ENCODE measurements around the gene GSG1L. TPM values are rescaled to one million over a fixed set of nuclear protein-coding genes. Genes with fewer than 3 reads are reported as not detected.
A peak's percentile ranks its signal among the peaks of the same experiment; 100 is the strongest.

GSG1L gene
- total and polyA plus RNA-seq, 4 experiments from 2014 or later: 0.27 TPM; not detected in 3

GRCh38 chr16:28035866-28036393 is 27.6 kb downstream of the GSG1L start:
- POLR2A ChIA-PET (ENCODE audit: partially characterized antibody): no interaction called here

GRCh38 chr16:28033870-28034269 is 29.6 kb downstream of the GSG1L start:
- Mint-ChIP-seq H3K36me3 (no peaks in the 10 kb centered on the region), H3K4me3 (no peak overlapping the region), H3K9me3 (peaks cover 0 to 4% (median 0%) of the 10 kb centered on the region in 8 donors), H3K27ac (no peak overlapping the region), H3K4me1 (no peaks in the 10 kb centered on the region), H3K27me3 (peaks cover 9 to 13% of the 10 kb centered on the region in 2 donors)
- no peak for DNase-seq
- no peaks in the 10 kb centered on the region for H3K36me3 ChIP-seq (ENCODE audit: insufficient read depth, low read length)
- no peak overlapping the region for H3K27ac ChIP-seq (ENCODE audit: low read depth, low read length)
- peaks cover 3% of the 10 kb centered on the region for H3K27me3 ChIP-seq (ENCODE audit: insufficient read depth, low read length)
- intact Hi-C loops (cut with micrococcal nuclease): no loop called here
- CTCF ChIA-PET (ENCODE audit: partially characterized antibody): no interaction called here
- POLR2A ChIA-PET (ENCODE audit: partially characterized antibody): no interaction called here
- no peaks in the 10 kb centered on the region for H3K4me1 ChIP-seq (ENCODE audit: insufficient read depth, low read length)
- no peak overlapping the region for H3K4me3 ChIP-seq (ENCODE audit: low read length in 2 of 2)
- H3K9me3 ChIP-seq (ENCODE audit: control insufficient read depth in 1 of 2, low read length in 2 of 2): no peaks in the 10 kb centered on the region

More at GRCh38 chr16:28035866-28036393, 27.6 kb downstream of the GSG1L start:
- peaks cover 3% of the 10 kb centered on the region for H3K27me3 ChIP-seq (ENCODE audit: insufficient read depth, low read length)
- Mint-ChIP-seq H3K36me3 (no peaks in the 10 kb centered on the region), H3K27ac (no peak overlapping the region), H3K4me3 (no peak overlapping the region), H3K9me3 (peaks cover 0 to 4% (median 0%) of the 10 kb centered on the region in 8 donors), H3K27me3 (peaks cover 9 to 13% of the 10 kb centered on the region in 2 donors), H3K4me1 (no peaks in the 10 kb centered on the region)
- no peaks in the 10 kb centered on the region for H3K9me3 ChIP-seq (ENCODE audit: control insufficient read depth in 1 of 2, low read length in 2 of 2)
- no peak overlapping the region for H3K27ac ChIP-seq (ENCODE audit: low read depth, low read length)
- no peak for DNase-seq
- H3K4me1 ChIP-seq (ENCODE audit: insufficient read depth, low read length): no peaks in the 10 kb centered on the region
- CTCF ChIA-PET (ENCODE audit: partially characterized antibody): interaction anchor here (1.5 kb wide), 1 partner anchor 64 kb away, joined by 3 read pairs; no protein-coding TSS in a partner anchor
- intact Hi-C loops (cut with micrococcal nuclease): no loop called here
- H3K4me3 ChIP-seq (ENCODE audit: low read length in 2 of 2): no peak overlapping the region
- H3K36me3 ChIP-seq (ENCODE audit: insufficient read depth, low read length): no peaks in the 10 kb centered on the region

- no peaks in the 10 kb centered on the region for H3K36me3 ChIP-seq (ENCODE audit: insufficient read depth, low read length)
- no peaks in the 10 kb centered on the region for H3K4me1 ChIP-seq (ENCODE audit: insufficient read depth, low read length)
- ChIA-PET CTCF (ENCODE audit: partially characterized antibody) (no interaction called here), POLR2A (ENCODE audit: partially characterized antibody) (no interaction called here)
- no peak overlapping the region for H3K27ac Mint-ChIP-seq
- H3K36me3 Mint-ChIP-seq: no peaks in the 10 kb centered on the region
- no peak overlapping the region for H3K4me3 Mint-ChIP-seq
- no peaks in the 10 kb centered on the region for H3K4me1 Mint-ChIP-seq
- H3K9me3 Mint-ChIP-seq: peaks cover 0 to 4% (median 0%) of the 10 kb centered on the region in 8 donors
- H3K27ac ChIP-seq (ENCODE audit: low read depth, low read length): no peak overlapping the region
- DNase-seq: no peak
- H3K9me3 ChIP-seq (ENCODE audit: control insufficient read depth in 1 of 2, low read length in 2 of 2): no peaks in the 10 kb centered on the region
- H3K27me3 Mint-ChIP-seq: peaks cover 2% of the 10 kb centered on the region in 2 donors
- H3K27me3 ChIP-seq (ENCODE audit: insufficient read depth, low read length): no peaks in the 10 kb centered on the region
- H3K4me3 ChIP-seq (ENCODE audit: low read length in 2 of 2): no peak overlapping the region
- intact Hi-C loops (cut with micrococcal nuclease): no loop called here
Measured at GRCh38 chr16:28029387-28030002, 34.0 kb downstream of the GSG1L start.

- intact Hi-C loops (cut with micrococcal nuclease): no loop called here
- Histone ChIP-seq H3K27ac (ENCODE audit: low read depth, low read length) (no peak overlapping the region), H3K27me3 (ENCODE audit: insufficient read depth, low read length) (no peaks in the 10 kb centered on the region), H3K9me3 (ENCODE audit: control insufficient read depth in 1 of 2, low read length in 2 of 2) (no peaks in the 10 kb centered on the region), H3K4me1 (ENCODE audit: insufficient read depth, low read length) (no peaks in the 10 kb centered on the region), H3K4me3 (ENCODE audit: low read length in 2 of 2) (no peak overlapping the region), H3K36me3 (ENCODE audit: insufficient read depth, low read length) (no peaks in the 10 kb centered on the region)
- Mint-ChIP-seq H3K27me3 (peaks cover 0 to 2% of the 10 kb centered on the region in 2 donors), H3K27ac (no peak overlapping the region), H3K9me3 (peaks cover 0 to 1% (median under 1%) of the 10 kb centered on the region in 8 donors), H3K4me3 (no peak overlapping the region), H3K36me3 (no peaks in the 10 kb centered on the region), H3K4me1 (no peaks in the 10 kb centered on the region)
- ChIA-PET CTCF (ENCODE audit: partially characterized antibody) (no interaction called here), POLR2A (ENCODE audit: partially characterized antibody) (no interaction called here)
- DNase-seq: no peak
Measured at GRCh38 chr16:28027055-28027454, 36.5 kb downstream of the GSG1L start.

GRCh38 chr16:28025631-28026030 is 37.9 kb downstream of the GSG1L start:
- H3K27me3 ChIP-seq (ENCODE audit: insufficient read depth, low read length): no peaks in the 10 kb centered on the region
- no peak overlapping the region for H3K4me3 Mint-ChIP-seq
- peaks cover 0 to 3% of the 10 kb centered on the region in 2 donors for H3K27me3 Mint-ChIP-seq
- no peaks in the 10 kb centered on the region for H3K36me3 ChIP-seq (ENCODE audit: insufficient read depth, low read length)
- intact Hi-C loops (cut with micrococcal nuclease): no loop called here
- CTCF ChIA-PET (ENCODE audit: partially characterized antibody): no interaction called here
- H3K4me3 ChIP-seq (ENCODE audit: low read length in 2 of 2): no peak overlapping the region
- no peak for DNase-seq
- no peaks in the 10 kb centered on the region for H3K4me1 Mint-ChIP-seq
- peaks cover 0 to 14% (median 11%) of the 10 kb centered on the region in 8 donors for H3K9me3 Mint-ChIP-seq
- POLR2A ChIA-PET (ENCODE audit: partially characterized antibody): no interaction called here
- no peak overlapping the region for H3K27ac Mint-ChIP-seq
- no peaks in the 10 kb centered on the region for H3K36me3 Mint-ChIP-seq
- H3K4me1 ChIP-seq (ENCODE audit: insufficient read depth, low read length): no peaks in the 10 kb centered on the region
- no peak overlapping the region for H3K27ac ChIP-seq (ENCODE audit: low read depth, low read length)
- peaks cover 0 to under 1% of the 10 kb centered on the region in 2 donors for H3K9me3 ChIP-seq (ENCODE audit: control insufficient read depth in 1 of 2, low read length in 2 of 2)

GRCh38 chr16:28019218-28019617 is 44.3 kb downstream of the GSG1L start:
- intact Hi-C loops (cut with micrococcal nuclease): no loop called here
- POLR2A ChIA-PET (ENCODE audit: partially characterized antibody): no interaction called here

GRCh38 chr16:28014851-28015250 is 48.7 kb downstream of the GSG1L start:
- no peak overlapping the region for H3K4me3 Mint-ChIP-seq
- no peak overlapping the region for H3K27ac Mint-ChIP-seq
- no peaks in the 10 kb centered on the region for H3K4me1 ChIP-seq (ENCODE audit: insufficient read depth, low read length)
- H3K4me3 ChIP-seq (ENCODE audit: low read length in 2 of 2): no peak overlapping the region
- peaks cover 20 to 28% of the 10 kb centered on the region in 2 donors for H3K27me3 Mint-ChIP-seq
- CTCF ChIA-PET (ENCODE audit: partially characterized antibody): no interaction called here
- H3K27ac ChIP-seq (ENCODE audit: low read depth, low read length): no peak overlapping the region
- H3K36me3 ChIP-seq (ENCODE audit: insufficient read depth, low read length): no peaks in the 10 kb centered on the region
- no peak for DNase-seq
- no peaks in the 10 kb centered on the region for H3K9me3 ChIP-seq (ENCODE audit: control insufficient read depth in 1 of 2, low read length in 2 of 2)
- peaks cover 0 to 3% of the 10 kb centered on the region in 2 donors for H3K36me3 Mint-ChIP-seq
- H3K9me3 Mint-ChIP-seq: peaks cover under 1 to 16% (median 7%) of the 10 kb centered on the region in 8 donors
- H3K27me3 ChIP-seq (ENCODE audit: insufficient read depth, low read length): no peaks in the 10 kb centered on the region
- intact Hi-C loops (cut with micrococcal nuclease): no loop called here
- POLR2A ChIA-PET (ENCODE audit: partially characterized antibody): no interaction called here
- peaks cover 0 to 5% (median under 1%) of the 10 kb centered on the region in 4 donors for H3K4me1 Mint-ChIP-seq

More at GRCh38 chr16:28019218-28019617, 44.3 kb downstream of the GSG1L start:
- Mint-ChIP-seq H3K27ac (peak overlapping the region in 1 of 7 donors; percentile 0), H3K36me3 (peaks cover 0 to 3% of the 10 kb centered on the region in 2 donors), H3K4me3 (no peak overlapping the region), H3K9me3 (peaks cover 2 to 32% (median 24%) of the 10 kb centered on the region in 8 donors), H3K4me1 (peaks cover 0 to 7% (median under 1%) of the 10 kb centered on the region in 4 donors), H3K27me3 (peaks cover 14% of the 10 kb centered on the region in 2 donors)
- CTCF ChIA-PET (ENCODE audit: partially characterized antibody): no interaction called here
- Histone ChIP-seq H3K27me3 (ENCODE audit: insufficient read depth, low read length) (no peaks in the 10 kb centered on the region), H3K36me3 (ENCODE audit: insufficient read depth, low read length) (no peaks in the 10 kb centered on the region), H3K27ac (ENCODE audit: low read depth, low read length) (no peak overlapping the region), H3K9me3 (ENCODE audit: control insufficient read depth in 1 of 2, low read length in 2 of 2) (peaks cover 0 to 4% of the 10 kb centered on the region in 2 donors), H3K4me3 (ENCODE audit: low read length in 2 of 2) (no peak overlapping the region), H3K4me1 (ENCODE audit: insufficient read depth, low read length) (no peaks in the 10 kb centered on the region)
- DNase-seq: no peak
